ENCODE results near the gene STARD13.

STARD13 gene

GRCh38 chr13:33191425-33192210 lies 93.9 kb downstream of the STARD13 start:
- H3K18ac ChIP-seq (ENCODE audit: low read length) = no peak overlapping the region
- H2BK120ac ChIP-seq (ENCODE audit: low read depth, low read length) = no peak overlapping the region
- no peak overlapping the region for H3K23ac ChIP-seq (ENCODE audit: low read length)
- no peak overlapping the region for H3K4me2 ChIP-seq (ENCODE audit: low read length)
- H3K36me3 ChIP-seq (ENCODE audit: control insufficient read depth, insufficient read depth, low read length) = no peaks in the 10 kb centered on the region
- H3K27me3 ChIP-seq (ENCODE audit: insufficient read depth, low read length, poor library complexity) = no peaks in the 10 kb centered on the region
- H3K4me3 ChIP-seq (ENCODE audit: low read length) = no peak overlapping the region
- H2AK5ac ChIP-seq (ENCODE audit: low read length) = no peak overlapping the region
- no peaks in the 10 kb centered on the region for H3K79me1 ChIP-seq (ENCODE audit: low read length)
- H3K79me2 ChIP-seq (ENCODE audit: control insufficient read depth, insufficient read depth, low read length) = no peaks in the 10 kb centered on the region
- WGBS (ENCODE audit: extremely low coverage, insufficient coverage, low lambda C conversion rate) = no CpG with 5 or more reads among the region's 4 CpGs
- H3K27ac ChIP-seq (ENCODE audit: low read depth, low read length) = no peak overlapping the region
- H3K56ac ChIP-seq (ENCODE audit: low read length) = no peak overlapping the region
- peaks cover 5% of the 10 kb centered on the region for H3K4me1 ChIP-seq (ENCODE audit: control insufficient read depth, low read depth, low read length)
- H4K8ac ChIP-seq (ENCODE audit: low read depth, low read length) = no peak overlapping the region
- no peak overlapping the region for H2BK5ac ChIP-seq (ENCODE audit: low read length)
- no peak for DNase-seq
- no peak overlapping the region for H3K9ac ChIP-seq (ENCODE audit: low read length)
- no peak overlapping the region for H3K4ac ChIP-seq (ENCODE audit: low read depth, low read length)
- H2BK15ac ChIP-seq (replicated peaks; ENCODE audit: low read depth) = no peak overlapping the region
- no peak overlapping the region for H4K5ac ChIP-seq (ENCODE audit: low read length)

GRCh38 chr13:33189470-33189869 lies 96.1 kb downstream of the STARD13 start:
- Histone ChIP-seq H2AK5ac (ENCODE audit: low read length) (no peak overlapping the region), H4K8ac (ENCODE audit: low read depth, low read length) (no peak overlapping the region), H3K56ac (ENCODE audit: low read length) (no peak overlapping the region), H2BK15ac (replicated peaks; ENCODE audit: low read depth) (no peak overlapping the region), H3K23ac (ENCODE audit: low read length) (no peak overlapping the region), H3K36me3 (ENCODE audit: control insufficient read depth, insufficient read depth, low read length) (no peaks in the 10 kb centered on the region), H3K4me3 (ENCODE audit: low read length) (no peak overlapping the region), H2BK120ac (ENCODE audit: low read depth, low read length) (no peak overlapping the region), H3K4ac (ENCODE audit: low read depth, low read length) (no peak overlapping the region), H3K4me1 (ENCODE audit: control insufficient read depth, low read depth, low read length) (peaks cover 5% of the 10 kb centered on the region), H3K18ac (ENCODE audit: low read length) (no peak overlapping the region), H3K27me3 (ENCODE audit: insufficient read depth, low read length, poor library complexity) (no peaks in the 10 kb centered on the region), H3K27ac (ENCODE audit: low read depth, low read length) (no peak overlapping the region), H3K79me1 (ENCODE audit: low read length) (no peaks in the 10 kb centered on the region), H2BK5ac (ENCODE audit: low read length) (no peak overlapping the region), H3K4me2 (ENCODE audit: low read length) (no peak overlapping the region), H3K79me2 (ENCODE audit: control insufficient read depth, insufficient read depth, low read length) (no peaks in the 10 kb centered on the region), H3K9ac (ENCODE audit: low read length) (no peak overlapping the region), H4K5ac (ENCODE audit: low read length) (no peak overlapping the region)
- WGBS (ENCODE audit: extremely low coverage, insufficient coverage, low lambda C conversion rate) = no CpG with 5 or more reads among the region's 6 CpGs
- no peak for DNase-seq

GRCh38 chr13:33188093-33188882 lies 97.3 kb downstream of the STARD13 start:
- H3K27me3 ChIP-seq (ENCODE audit: insufficient read depth, low read length, poor library complexity) = no peaks in the 10 kb centered on the region
- no peak overlapping the region for H3K4ac ChIP-seq (ENCODE audit: low read depth, low read length)
- H3K23ac ChIP-seq (ENCODE audit: low read length) = no peak overlapping the region
- no peaks in the 10 kb centered on the region for H3K79me2 ChIP-seq (ENCODE audit: control insufficient read depth, insufficient read depth, low read length)
- H3K4me2 ChIP-seq (ENCODE audit: low read length) = no peak overlapping the region
- no peak overlapping the region for H2BK120ac ChIP-seq (ENCODE audit: low read depth, low read length)
- no peaks in the 10 kb centered on the region for H3K79me1 ChIP-seq (ENCODE audit: low read length)
- no peak overlapping the region for H3K18ac ChIP-seq (ENCODE audit: low read length)
- H2AK5ac ChIP-seq (ENCODE audit: low read length) = no peak overlapping the region
- WGBS (ENCODE audit: extremely low coverage, insufficient coverage, low lambda C conversion rate) = no CpG with 5 or more reads among the region's 4 CpGs
- H3K36me3 ChIP-seq (ENCODE audit: control insufficient read depth, insufficient read depth, low read length) = no peaks in the 10 kb centered on the region
- no peak overlapping the region for H2BK15ac ChIP-seq (replicated peaks; ENCODE audit: low read depth)
- H4K8ac ChIP-seq (ENCODE audit: low read depth, low read length) = no peak overlapping the region
- H3K9ac ChIP-seq (ENCODE audit: low read length) = no peak overlapping the region
- peaks cover 2% of the 10 kb centered on the region for H3K4me1 ChIP-seq (ENCODE audit: control insufficient read depth, low read depth, low read length)
- no peak overlapping the region for H4K5ac ChIP-seq (ENCODE audit: low read length)
- H3K27ac ChIP-seq (ENCODE audit: low read depth, low read length) = no peak overlapping the region
- no peak overlapping the region for H2BK5ac ChIP-seq (ENCODE audit: low read length)
- no peak overlapping the region for H3K4me3 ChIP-seq (ENCODE audit: low read length)
- H3K56ac ChIP-seq (ENCODE audit: low read length) = no peak overlapping the region
- no peak for DNase-seq

GRCh38 chr13:33186861-33187291 lies 98.7 kb downstream of the STARD13 start:
- H3K18ac ChIP-seq (ENCODE audit: low read length) = peak overlapping the region; percentile 39
- H2BK5ac ChIP-seq (ENCODE audit: low read length) = no peak overlapping the region
- H3K23ac ChIP-seq (ENCODE audit: low read length) = no peak overlapping the region
- H3K27me3 ChIP-seq (ENCODE audit: insufficient read depth, low read length, poor library complexity) = no peaks in the 10 kb centered on the region
- H3K4me3 ChIP-seq (ENCODE audit: low read length) = no peak overlapping the region
- no peak overlapping the region for H2AK5ac ChIP-seq (ENCODE audit: low read length)
- H3K56ac ChIP-seq (ENCODE audit: low read length) = no peak overlapping the region
- no peaks in the 10 kb centered on the region for H3K79me1 ChIP-seq (ENCODE audit: low read length)
- no CpG with 5 or more reads among the region's 8 CpGs for WGBS (ENCODE audit: extremely low coverage, insufficient coverage, low lambda C conversion rate)
- H2BK15ac ChIP-seq (replicated peaks; ENCODE audit: low read depth) = no peak overlapping the region
- peak; percentile 91 for DNase-seq
- H4K5ac ChIP-seq (ENCODE audit: low read length) = no peak overlapping the region
- no peak overlapping the region for H2BK120ac ChIP-seq (ENCODE audit: low read depth, low read length)
- no peaks in the 10 kb centered on the region for H3K36me3 ChIP-seq (ENCODE audit: control insufficient read depth, insufficient read depth, low read length)
- no peak overlapping the region for H3K27ac ChIP-seq (ENCODE audit: low read depth, low read length)
- no peak overlapping the region for H3K4me2 ChIP-seq (ENCODE audit: low read length)
- H3K4ac ChIP-seq (ENCODE audit: low read depth, low read length) = no peak overlapping the region
- no peaks in the 10 kb centered on the region for H3K79me2 ChIP-seq (ENCODE audit: control insufficient read depth, insufficient read depth, low read length)
- no peak overlapping the region for H3K9ac ChIP-seq (ENCODE audit: low read length)
- H3K4me1 ChIP-seq (ENCODE audit: control insufficient read depth, low read depth, low read length) = no peaks in the 10 kb centered on the region
- H4K8ac ChIP-seq (ENCODE audit: low read depth, low read length) = no peak overlapping the region

GRCh38 chr13:33185853-33186252 lies 99.7 kb downstream of the STARD13 start:
- WGBS (ENCODE audit: extremely low coverage, insufficient coverage, low lambda C conversion rate) = no CpG with 5 or more reads among the region's 6 CpGs
- no peak overlapping the region for H3K27ac ChIP-seq (ENCODE audit: low read depth, low read length)

More at GRCh38 chr13:33185853-33186252, 99.7 kb downstream of the STARD13 start:
- Histone ChIP-seq H3K79me1 (ENCODE audit: low read length) (no peaks in the 10 kb centered on the region), H4K8ac (ENCODE audit: low read depth, low read length) (no peak overlapping the region), H3K56ac (ENCODE audit: low read length) (no peak overlapping the region), H2BK120ac (ENCODE audit: low read depth, low read length) (no peak overlapping the region), H3K4me3 (ENCODE audit: low read length) (no peak overlapping the region), H3K23ac (ENCODE audit: low read length) (no peak overlapping the region), H2AK5ac (ENCODE audit: low read length) (no peak overlapping the region), H3K4me2 (ENCODE audit: low read length) (no peak overlapping the region), H3K79me2 (ENCODE audit: control insufficient read depth, insufficient read depth, low read length) (no peaks in the 10 kb centered on the region), H3K4ac (ENCODE audit: low read depth, low read length) (no peak overlapping the region), H3K4me1 (ENCODE audit: control insufficient read depth, low read depth, low read length) (no peaks in the 10 kb centered on the region), H4K5ac (ENCODE audit: low read length) (no peak overlapping the region), H3K36me3 (ENCODE audit: control insufficient read depth, insufficient read depth, low read length) (no peaks in the 10 kb centered on the region), H2BK5ac (ENCODE audit: low read length) (no peak overlapping the region), H3K27me3 (ENCODE audit: insufficient read depth, low read length, poor library complexity) (no peaks in the 10 kb centered on the region), H3K9ac (ENCODE audit: low read length) (no peak overlapping the region), H2BK15ac (replicated peaks; ENCODE audit: low read depth) (no peak overlapping the region), H3K18ac (ENCODE audit: low read length) (no peak overlapping the region)
- DNase-seq = no peak
